ENCODE results near the gene KRTAP12-4.
"Not testable (repeated sequence)": the region's sequence is repeated elsewhere in the genome, so short reads cannot be mapped to it uniquely, and the experiment has no call there.

KRTAP12-4 gene

DNA sequence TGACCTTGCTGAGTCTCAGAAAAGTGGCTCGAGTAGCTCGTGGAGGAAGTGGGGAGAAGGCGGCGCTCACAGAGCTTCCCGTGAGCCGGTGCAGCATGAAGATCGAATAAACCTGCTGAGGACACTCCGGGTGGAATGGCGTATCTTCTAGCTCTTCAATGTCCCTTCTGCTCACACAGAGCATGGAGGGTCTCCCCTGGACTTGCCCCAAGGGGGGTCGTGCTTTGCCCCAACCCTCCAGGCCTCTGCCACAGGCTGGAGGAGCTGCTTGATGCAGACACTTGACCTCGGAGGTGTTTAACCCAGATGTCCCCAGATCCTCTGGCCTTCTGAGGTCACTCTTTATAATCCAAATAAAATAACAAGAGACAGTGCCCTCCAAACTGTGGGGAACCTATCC lies 40.3 kb upstream of the KRTAP12-4 start:
- no peak overlapping the region for H2AFZ ChIP-seq (ENCODE audit: low read length)
- no peaks in the 10 kb centered on the region for H3F3A ChIP-seq (ENCODE audit: insufficient read depth, low read length)
- no peak overlapping the region for H3K9ac ChIP-seq (ENCODE audit: low read length)
- no peaks in the 10 kb centered on the region for H4K20me1 ChIP-seq (ENCODE audit: insufficient read depth, low read length)
- no peak overlapping the region for H3K27ac ChIP-seq (ENCODE audit: low read depth, low read length, poor library complexity, severe bottlenecking)
- no peaks in the 10 kb centered on the region for H3K9me2 ChIP-seq (ENCODE audit: low read depth, low read length)
- TF ChIP-seq EZH2 (IDR thresholded peaks at IDR 0.05; ENCODE audit: borderline replicate concordance, low read length): no peak
- TF ChIP-seq, protein P1, sequence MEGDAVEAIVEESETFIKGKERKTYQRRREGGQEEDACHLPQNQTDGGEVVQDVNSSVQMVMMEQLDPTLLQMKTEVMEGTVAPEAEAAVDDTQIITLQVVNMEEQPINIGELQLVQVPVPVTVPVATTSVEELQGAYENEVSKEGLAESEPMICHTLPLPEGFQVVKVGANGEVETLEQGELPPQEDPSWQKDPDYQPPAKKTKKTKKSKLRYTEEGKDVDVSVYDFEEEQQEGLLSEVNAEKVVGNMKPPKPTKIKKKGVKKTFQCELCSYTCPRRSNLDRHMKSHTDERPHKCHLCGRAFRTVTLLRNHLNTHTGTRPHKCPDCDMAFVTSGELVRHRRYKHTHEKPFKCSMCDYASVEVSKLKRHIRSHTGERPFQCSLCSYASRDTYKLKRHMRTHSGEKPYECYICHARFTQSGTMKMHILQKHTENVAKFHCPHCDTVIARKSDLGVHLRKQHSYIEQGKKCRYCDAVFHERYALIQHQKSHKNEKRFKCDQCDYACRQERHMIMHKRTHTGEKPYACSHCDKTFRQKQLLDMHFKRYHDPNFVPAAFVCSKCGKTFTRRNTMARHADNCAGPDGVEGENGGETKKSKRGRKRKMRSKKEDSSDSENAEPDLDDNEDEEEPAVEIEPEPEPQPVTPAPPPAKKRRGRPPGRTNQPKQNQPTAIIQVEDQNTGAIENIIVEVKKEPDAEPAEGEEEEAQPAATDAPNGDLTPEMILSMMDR (IDR thresholded peaks at IDR 0.05; ENCODE audit: low read length): no peak
- H3K27me3 ChIP-seq (ENCODE audit: insufficient read depth, low read length): peaks cover 4% of the 10 kb centered on the region; the same call in 1 of the 2 replicates
- no peaks in the 10 kb centered on the region for H3K4me1 ChIP-seq (ENCODE audit: insufficient read depth, low read length, severe bottlenecking)
- H3K4me2 ChIP-seq (ENCODE audit: low read length): no peak overlapping the region
- H3K79me2 ChIP-seq (ENCODE audit: insufficient read depth, low read length): no peaks in the 10 kb centered on the region
- no peak overlapping the region for H3K4me3 ChIP-seq (ENCODE audit: low read depth, low read length, poor library complexity, severe bottlenecking)
- H3K9me3 ChIP-seq (ENCODE audit: low read length): peaks cover 4% of the 10 kb centered on the region; the same call in 1 of the 2 replicates
- H3K36me3 ChIP-seq (ENCODE audit: insufficient read depth, low read length): no peaks in the 10 kb centered on the region

DNA sequence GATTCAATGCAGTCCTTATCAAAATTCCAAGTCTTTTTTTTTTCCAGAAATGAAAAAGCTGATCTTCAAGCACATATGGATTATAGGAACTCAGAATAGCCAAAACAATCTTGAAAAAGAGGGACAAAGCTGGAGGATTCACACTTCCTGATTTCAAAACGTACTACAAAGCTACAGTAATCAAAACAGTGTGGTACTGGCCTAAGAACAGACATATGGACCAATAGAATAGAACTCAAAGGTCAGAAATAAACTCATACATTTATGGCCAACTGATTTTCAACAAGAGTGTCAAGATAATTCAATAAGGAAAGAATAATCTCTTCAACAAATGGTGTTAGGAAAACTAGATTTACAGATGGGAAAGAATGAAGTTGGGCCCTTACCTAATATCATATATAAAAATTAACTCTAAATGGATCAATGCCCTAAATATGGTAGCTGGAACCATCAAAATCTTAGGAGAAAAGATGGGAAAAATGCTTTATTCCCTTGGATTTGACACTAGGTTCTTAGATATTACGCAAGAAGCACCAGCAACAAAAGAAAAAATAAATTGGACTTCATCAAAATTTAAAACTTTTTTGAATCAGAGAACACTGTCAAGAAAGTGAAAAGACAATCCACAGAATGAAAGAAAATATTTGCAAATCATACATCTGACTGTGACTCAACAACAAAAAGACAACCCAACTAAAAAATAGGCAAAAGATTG lies 38.5 kb upstream of the KRTAP12-4 start:
- Histone ChIP-seq H3K9me2 (ENCODE audit: low read depth, low read length) (no peaks in the 10 kb centered on the region), H3K79me2 (ENCODE audit: insufficient read depth, low read length) (no peaks in the 10 kb centered on the region), H3K27me3 (ENCODE audit: insufficient read depth, low read length) (peaks cover 6% of the 10 kb centered on the region; the same call in 1 of the 2 replicates), H3K9ac (ENCODE audit: low read length) (no peak overlapping the region), H3K9me3 (ENCODE audit: low read length) (peaks cover 4% of the 10 kb centered on the region; the same call in 1 of the 2 replicates), H3K4me3 (ENCODE audit: low read depth, low read length, poor library complexity, severe bottlenecking) (no peak overlapping the region), H3F3A (ENCODE audit: insufficient read depth, low read length) (no peaks in the 10 kb centered on the region), H4K20me1 (ENCODE audit: insufficient read depth, low read length) (no peaks in the 10 kb centered on the region), H2AFZ (ENCODE audit: low read length) (no peak overlapping the region), H3K4me2 (ENCODE audit: low read length) (no peak overlapping the region), H3K27ac (ENCODE audit: low read depth, low read length, poor library complexity, severe bottlenecking) (no peak overlapping the region), H3K4me1 (ENCODE audit: insufficient read depth, low read length, severe bottlenecking) (no peaks in the 10 kb centered on the region), H3K36me3 (ENCODE audit: insufficient read depth, low read length) (no peaks in the 10 kb centered on the region)
- no peak for TF ChIP-seq EZH2 (IDR thresholded peaks at IDR 0.05; ENCODE audit: borderline replicate concordance, low read length)
- TF ChIP-seq, protein P1 (IDR thresholded peaks at IDR 0.05; ENCODE audit: low read length): no peak

DNA sequence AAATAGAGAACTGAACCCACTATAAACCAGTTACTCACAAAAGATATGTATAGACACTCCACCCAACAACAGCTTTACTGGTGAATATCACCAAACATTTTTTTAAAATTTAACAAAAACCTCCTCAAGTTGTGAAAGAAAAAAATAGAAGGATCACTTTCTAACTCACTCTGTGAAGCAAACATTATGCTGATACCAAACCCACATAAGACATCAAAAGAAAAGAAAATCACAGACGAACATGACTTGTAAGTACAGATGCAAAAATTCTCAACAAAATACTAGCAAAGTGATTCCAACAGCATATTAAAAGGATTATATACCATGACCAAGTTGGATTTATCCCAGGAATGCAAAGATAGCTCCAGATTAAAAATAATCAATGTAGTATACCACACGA lies 37.2 kb upstream of the KRTAP12-4 start:
- H3K36me3 ChIP-seq (ENCODE audit: insufficient read depth, low read length): no peaks in the 10 kb centered on the region
- H3K9ac ChIP-seq (ENCODE audit: low read length): no peak overlapping the region
- H3K27ac ChIP-seq (ENCODE audit: low read depth, low read length, poor library complexity, severe bottlenecking): no peak overlapping the region
- peaks cover 8% of the 10 kb centered on the region; the same call in 1 of the 2 replicates for H3K27me3 ChIP-seq (ENCODE audit: insufficient read depth, low read length)
- no peaks in the 10 kb centered on the region for H3F3A ChIP-seq (ENCODE audit: insufficient read depth, low read length)
- no peaks in the 10 kb centered on the region for H3K4me1 ChIP-seq (ENCODE audit: insufficient read depth, low read length, severe bottlenecking)
- no peaks in the 10 kb centered on the region for H4K20me1 ChIP-seq (ENCODE audit: insufficient read depth, low read length)
- H3K4me2 ChIP-seq (ENCODE audit: low read length): no peak overlapping the region
- TF ChIP-seq, protein P1 (IDR thresholded peaks at IDR 0.05; ENCODE audit: low read length): no peak
- no peak for TF ChIP-seq EZH2 (IDR thresholded peaks at IDR 0.05; ENCODE audit: borderline replicate concordance, low read length)
- H3K9me2 ChIP-seq (ENCODE audit: low read depth, low read length): no peaks in the 10 kb centered on the region
- H3K9me3 ChIP-seq (ENCODE audit: low read length): peaks cover 4% of the 10 kb centered on the region; the same call in 1 of the 2 replicates
- no peak overlapping the region for H3K4me3 ChIP-seq (ENCODE audit: low read depth, low read length, poor library complexity, severe bottlenecking)
- H3K79me2 ChIP-seq (ENCODE audit: insufficient read depth, low read length): no peaks in the 10 kb centered on the region
- no peak overlapping the region for H2AFZ ChIP-seq (ENCODE audit: low read length)

- H3K9me3 ChIP-seq (ENCODE audit: low read length); H3K9me2 ChIP-seq (ENCODE audit: low read depth, low read length); H3K4me1 ChIP-seq (ENCODE audit: insufficient read depth, low read length, severe bottlenecking); H3K4me3 ChIP-seq (ENCODE audit: low read depth, low read length, poor library complexity, severe bottlenecking); H3K36me3 ChIP-seq (ENCODE audit: insufficient read depth, low read length); H3K9ac ChIP-seq (ENCODE audit: low read length); H3F3A ChIP-seq (ENCODE audit: insufficient read depth, low read length); H3K27me3 ChIP-seq (ENCODE audit: insufficient read depth, low read length); H4K20me1 ChIP-seq (ENCODE audit: insufficient read depth, low read length); H3K27ac ChIP-seq (ENCODE audit: low read depth, low read length, poor library complexity, severe bottlenecking); H3K4me2 ChIP-seq (ENCODE audit: low read length); H2AFZ ChIP-seq (ENCODE audit: low read length); H3K79me2 ChIP-seq (ENCODE audit: insufficient read depth, low read length): not testable (repeated sequence)
These were observed 35.3 kb upstream of the KRTAP12-4 start for GRCh38 chr21:44689740-44690139.

Data from OCI-LY1 (cell line).